Measurements from ENCODE around the gene FAM168A.

- TF ChIP-seq CTCF (IDR thresholded peaks at IDR 0.05; ENCODE audit: insufficient read depth, low read length, poor library complexity, severe bottlenecking) (no peak), EZH2phosphoT487 (conservative IDR thresholded peaks at IDR 0.05; ENCODE audit: low read length) (no peak)
Observed at GRCh38 chr11:73461964-73462363, 135.9 kb downstream of the FAM168A start.
